ENCODE data around the gene YAE1.

YAE1 gene

GRCh38 chr7:39594988-39595620 is 28.9 kb downstream of the YAE1 start:
- Histone ChIP-seq H3K9me3 (ENCODE audit: severe bottlenecking) (no peaks in the 10 kb centered on the region), H3K4me3 (ENCODE audit: severe bottlenecking) (no peak overlapping the region), H3K36me3 (ENCODE audit: low read depth) (no peaks in the 10 kb centered on the region), H3K27ac (ENCODE audit: poor library complexity, severe bottlenecking) (no peak overlapping the region), H3K4me1 (ENCODE audit: insufficient read depth, poor library complexity, severe bottlenecking) (no peaks in the 10 kb centered on the region), H3K27me3 (ENCODE audit: insufficient read depth, poor library complexity, severe bottlenecking) (no peaks in the 10 kb centered on the region)
- no peak for ATAC-seq (ENCODE audit: low read depth)
- no peak for DNase-seq (ENCODE audit: low spot score)
- TF ChIP-seq CTCF (IDR thresholded peaks at IDR 0.05; ENCODE audit: poor library complexity, severe bottlenecking), result no peak

GRCh38 chr7:39602351-39602750 is 36.1 kb downstream of the YAE1 start:
- no peak overlapping the region for H3K4me3 ChIP-seq (ENCODE audit: severe bottlenecking)
- H3K4me1 ChIP-seq (ENCODE audit: insufficient read depth, poor library complexity, severe bottlenecking), result peaks cover 4% of the 10 kb centered on the region
- ATAC-seq (ENCODE audit: low read depth) (no peak; the same call in 2 of the 3 replicates), DNase-seq (ENCODE audit: low spot score) (no peak)
- H3K36me3 ChIP-seq (ENCODE audit: low read depth), result no peaks in the 10 kb centered on the region
- H3K27ac ChIP-seq (ENCODE audit: poor library complexity, severe bottlenecking), result no peak overlapping the region
- H3K9me3 ChIP-seq (ENCODE audit: severe bottlenecking), result no peaks in the 10 kb centered on the region
- no peaks in the 10 kb centered on the region for H3K27me3 ChIP-seq (ENCODE audit: insufficient read depth, poor library complexity, severe bottlenecking)
- TF ChIP-seq CTCF (IDR thresholded peaks at IDR 0.05; ENCODE audit: poor library complexity, severe bottlenecking), result no peak

- Histone ChIP-seq H3K36me3 (ENCODE audit: low read depth) (no peaks in the 10 kb centered on the region), H3K9me3 (ENCODE audit: severe bottlenecking) (no peaks in the 10 kb centered on the region), H3K27ac (ENCODE audit: poor library complexity, severe bottlenecking) (no peak overlapping the region), H3K4me3 (ENCODE audit: severe bottlenecking) (no peak overlapping the region), H3K27me3 (ENCODE audit: insufficient read depth, poor library complexity, severe bottlenecking) (no peaks in the 10 kb centered on the region), H3K4me1 (ENCODE audit: insufficient read depth, poor library complexity, severe bottlenecking) (peaks cover 9% of the 10 kb centered on the region)
- no peak for DNase-seq (ENCODE audit: low spot score)
- no peak for ATAC-seq (ENCODE audit: low read depth)
- TF ChIP-seq CTCF (IDR thresholded peaks at IDR 0.05; ENCODE audit: poor library complexity, severe bottlenecking), result no peak
These were observed 37.7 kb downstream of the YAE1 start for GRCh38 chr7:39603924-39604323.

- Histone ChIP-seq H3K27ac (ENCODE audit: poor library complexity, severe bottlenecking) (peak overlapping the region; percentile 41), H3K27me3 (ENCODE audit: insufficient read depth, poor library complexity, severe bottlenecking) (no peaks in the 10 kb centered on the region), H3K4me3 (ENCODE audit: severe bottlenecking) (no peak overlapping the region), H3K4me1 (ENCODE audit: insufficient read depth, poor library complexity, severe bottlenecking) (peaks cover 16% of the 10 kb centered on the region), H3K36me3 (ENCODE audit: low read depth) (no peaks in the 10 kb centered on the region), H3K9me3 (ENCODE audit: severe bottlenecking) (no peaks in the 10 kb centered on the region)
- no peak for TF ChIP-seq CTCF (IDR thresholded peaks at IDR 0.05; ENCODE audit: poor library complexity, severe bottlenecking)
- DNase-seq (ENCODE audit: low spot score) (no peak), ATAC-seq (ENCODE audit: low read depth) (peak; percentile 39; the same call in 2 of the 3 replicates)
These were observed 38.9 kb downstream of the YAE1 start for GRCh38 chr7:39605087-39605486.

- H3K27ac ChIP-seq (ENCODE audit: poor library complexity, severe bottlenecking), result peak overlapping the region; percentile 41
- H3K9me3 ChIP-seq (ENCODE audit: severe bottlenecking), result no peaks in the 10 kb centered on the region
- TF ChIP-seq CTCF (IDR thresholded peaks at IDR 0.05; ENCODE audit: poor library complexity, severe bottlenecking), result no peak
- H3K4me3 ChIP-seq (ENCODE audit: severe bottlenecking), result no peak overlapping the region
- no peaks in the 10 kb centered on the region for H3K36me3 ChIP-seq (ENCODE audit: low read depth)
- H3K27me3 ChIP-seq (ENCODE audit: insufficient read depth, poor library complexity, severe bottlenecking), result no peaks in the 10 kb centered on the region
- ATAC-seq (ENCODE audit: low read depth), result peak; percentile 40; the same call in 1 of the 3 replicates
- peaks cover 16% of the 10 kb centered on the region for H3K4me1 ChIP-seq (ENCODE audit: insufficient read depth, poor library complexity, severe bottlenecking)
- DNase-seq (ENCODE audit: low spot score), result no peak
These were observed 40.1 kb downstream of the YAE1 start for GRCh38 chr7:39606352-39606751.

Data from RWPE2 (cell line).